ENCODE results near the gene MAP3K20.

GRCh38 chr2:173286153-173286809, 210.6 kb downstream of the MAP3K20 start:
- no peak for TF ChIP-seq CTCF (IDR thresholded peaks at IDR 0.05)
- no peak for TF ChIP-seq EZH2phosphoT487 (IDR thresholded peaks at IDR 0.05)
- no peak for TF ChIP-seq EZH2 (IDR thresholded peaks at IDR 0.05)

All from neural progenitor cell (in vitro differentiated cells).